Fibroblast of pulmonary artery (primary cell): ENCODE results near the gene MGAT5.

Experiments used
- DNase-seq: peaks from one replicate; pipeline ENCODE4 v3.0.0-alpha.2; 2010; ENCODE audit warnings: low read depth
- H3K4me3 ChIP-seq: replicated peaks from 2 replicates; pipeline ENCODE4 v1.5.1; 2011; ENCODE audit warnings: low read depth, mild to moderate bottlenecking, control low read depth, low read length, moderate library complexity
- CTCF ChIP-seq: IDR thresholded peaks from 2 replicates; pipeline ENCODE4 v1.5.1; 2011; ENCODE audit warnings: mild to moderate bottlenecking, control low read depth, low read length, inconsistent platforms; ENCODE audit errors: missing control alignments

The MGAT5 gene

GRCh38 chr2:134279417-134279816 is 25.5 kb downstream of the MGAT5 start:
- TF ChIP-seq CTCF, result no peak
- no peak for DNase-seq
- H3K4me3 ChIP-seq, result no peak overlapping the region

- no peak for TF ChIP-seq CTCF
- DNase-seq, result no peak
- no peak overlapping the region for H3K4me3 ChIP-seq
These were observed 26.4 kb downstream of the MGAT5 start for GRCh38 chr2:134280231-134280630.

- no peak for TF ChIP-seq CTCF
- no peak for DNase-seq
These were observed 26.9 kb downstream of the MGAT5 start for GRCh38 chr2:134280726-134281125.

GRCh38 chr2:134281815-134282419 is 28.0 kb downstream of the MGAT5 start:
- no peak for DNase-seq
- no peak for TF ChIP-seq CTCF
- H3K4me3 ChIP-seq, result no peak overlapping the region

More at GRCh38 chr2:134280726-134281125, 26.9 kb downstream of the MGAT5 start:
- H3K4me3 ChIP-seq, result no peak overlapping the region

- no peak for DNase-seq
- no peak for TF ChIP-seq CTCF
- H3K4me3 ChIP-seq, result no peak overlapping the region
These were observed 28.9 kb downstream of the MGAT5 start for GRCh38 chr2:134282629-134283400.

- TF ChIP-seq CTCF, result no peak
- DNase-seq, result no peak
These were observed 29.8 kb downstream of the MGAT5 start for GRCh38 chr2:134283661-134284060.

More at GRCh38 chr2:134283661-134284060, 29.8 kb downstream of the MGAT5 start:
- H3K4me3 ChIP-seq, result no peak overlapping the region
